Gastrocnemius medialis (tissue), 4 donors: ENCODE measurements around the gene FAM50A.

Source experiments
- CTCF ChIP-seq, 5 experiments: fragments of 450-650 bp in 3 of 5; fragments of 200-600 bp in 2 of 5; sonication (generic) in 2 of 5; IDR thresholded peaks in 4 of 5; conservative IDR thresholded peaks in 1 of 5; 1 replicate in 4 of 5; 2 replicates in 1 of 5; pipeline ENCODE4 v1.5.1; 2016 to 2019; ENCODE audit warnings: antibody characterized with exemption in 5 of 5, mild to moderate bottlenecking in 3 of 5, moderate library complexity in 3 of 5
- POLR2A ChIP-seq, 2 donors: fragments of 450-650 bp; IDR thresholded peaks; one replicate each; pipeline ENCODE4 v1.6.1; 2017; ENCODE audit warnings: antibody characterized with exemption in 2 of 2, mild to moderate bottlenecking in 2 of 2, moderate library complexity in 2 of 2

GRCh38 chrX:154484255-154485149 lies 40.6 kb downstream of the FAM50A start:
- TF ChIP-seq POLR2A (IDR thresholded peaks at IDR 0.05) (no peak), CTCF (IDR thresholded peaks at IDR 0.05 in 4 of 5, conservative IDR thresholded peaks at IDR 0.05 in 1 of 5) (no peak)
